HCT116 (cell line): ENCODE measurements around the gene TOB2. TPM values are rescaled to one million over a fixed set of nuclear protein-coding genes. Genes with fewer than 3 reads are reported as not detected.

ENCODE experiments used
- ATAC-seq: fragments of 200-7000 bp; cut with Tn5 transposase; 2 replicates; pipeline ENCODE4 v1.9.1; 2020; ENCODE audit warnings: mild to moderate bottlenecking, moderate library complexity
- Bru-seq: library from RNA; stranded (reverse); fragments of 400-500 nt; gene quantifications from one replicate; lab custom pipeline; 2021; lab: Mats Ljungman, UMichigan
- BruChase-seq, 2 experiments: library from RNA; stranded (reverse); fragments of 400-500 nt; gene quantifications; one replicate each; lab custom pipeline; 2021; lab: Mats Ljungman, UMichigan
- BruUV-seq: library from RNA; stranded (reverse); fragments of 400-500 nt; replicated peaks from 2 replicates; lab custom pipeline; 2021; lab: Mats Ljungman, UMichigan
- CTCF ChIA-PET: fragments of 300-600 bp; sonication (Branson Sonifier 250); formaldehyde crosslinking; loops from one replicate; lab custom pipeline; 2021; ENCODE audit warnings: antibody characterized with exemption; lab: Charles Lee
- POLR2A ChIA-PET: fragments of 300-600, 350-600 bp; sonication (Branson Sonifier 250); formaldehyde crosslinking; loops from one replicate; lab custom pipeline; 2021; ENCODE audit warnings: antibody characterized with exemption; lab: Charles Lee
- RAD21 ChIA-PET, 2 experiments: fragments of 300-600 bp; sonication (Branson Sonifier 250); formaldehyde crosslinking; loops; one replicate each; lab custom pipeline; 2023; ENCODE audit warnings: low total read pairs in 2 of 2; ENCODE audit not compliant: uncharacterized antibody in 2 of 2, unreplicated experiment in 2 of 2, low non-redundant PET in 1 of 2; lab: Charles Lee
- DNase-seq: peaks from one replicate; pipeline ENCODE4 v3.0.0-alpha.2; 2010; ENCODE audit warnings: low read depth, low spot score
- H2AFZ ChIP-seq: fragments of 200-600 bp; shearing (Covaris generic), sonication (generic); 2 replicates; pipeline ENCODE4 v1.6.1; 2017; ENCODE audit warnings: low read depth, mixed run types, mixed read lengths, antibody characterized with exemption, low read length; ENCODE audit not compliant: poor library complexity, severe bottlenecking
- H3K27ac ChIP-seq: 2 replicates; pipeline ENCODE4 v1.5.1; 2012; ENCODE audit warnings: low read depth, low read length
- H3K27me3 ChIP-seq: fragments of 200-600 bp; sonication (generic); 2 replicates; pipeline ENCODE4 v1.6.1; 2016; ENCODE audit warnings: mixed run types, low read length, mixed read lengths; ENCODE audit not compliant: insufficient read depth
- H3K36me3 ChIP-seq, 2 experiments: fragments of 200-500 bp in 1 of 2; fragments of 200-600 bp in 1 of 2; sonication (Bioruptor generic) in 1 of 2; sonication (generic) in 1 of 2; 2 replicates each; pipeline versions ENCODE4 v1.5.1 to v1.6.1; 2014 to 2016; ENCODE audit warnings: low read length in 2 of 2, inconsistent platforms in 1 of 2, mixed read lengths in 1 of 2, mixed run types in 1 of 2; ENCODE audit not compliant: insufficient read depth in 2 of 2, control insufficient read depth in 1 of 2
- H3K4me1 ChIP-seq, 2 experiments: fragments of 200-600 bp in 1 of 2; sonication (generic) in 1 of 2; 2 replicates each; pipeline versions ENCODE4 v1.5.1 to v1.6.1; 2012 to 2017; ENCODE audit warnings: low read length in 2 of 2, inconsistent platforms in 1 of 2, mild to moderate bottlenecking in 1 of 2, mixed read lengths in 1 of 2, mixed run types in 1 of 2, moderate library complexity in 1 of 2; ENCODE audit not compliant: insufficient read depth in 2 of 2, control insufficient read depth in 1 of 2
- H3K4me2 ChIP-seq: fragments of 200-600 bp; sonication (generic); 2 replicates; pipeline ENCODE4 v1.6.1; 2017; ENCODE audit warnings: mixed run types, low read length, mixed read lengths
- H3K4me3 ChIP-seq, 2 experiments: fragments of 200-600 bp in 1 of 2; sonication (generic) in 1 of 2; replicated peaks in 1 of 2; 2 replicates each; pipeline ENCODE4 v1.5.1; 2011 to 2016; ENCODE audit warnings: low read length in 2 of 2, control low read depth in 1 of 2, low read depth in 1 of 2, mild to moderate bottlenecking in 1 of 2, mixed read lengths in 1 of 2, mixed run types in 1 of 2
- H3K79me2 ChIP-seq: fragments of 200-600 bp; sonication (generic); 2 replicates; pipeline ENCODE4 v1.6.1; 2017; ENCODE audit warnings: mild to moderate bottlenecking, mixed run types, low read length, moderate library complexity, mixed read lengths; ENCODE audit not compliant: insufficient read depth
- H3K9ac ChIP-seq: fragments of 200-600 bp; sonication (generic); 2 replicates; pipeline ENCODE4 v1.6.1; 2016; ENCODE audit warnings: low read length, mixed read lengths
- H3K9me2 ChIP-seq: fragments of 200-600 bp; sonication (generic), shearing (Covaris generic); 2 replicates; pipeline ENCODE4 v1.6.1; 2017; ENCODE audit warnings: mixed run types, mild to moderate bottlenecking, moderate library complexity; ENCODE audit not compliant: insufficient read depth
- H3K9me3 ChIP-seq, 2 experiments: fragments of 200-500 bp in 1 of 2; fragments of 200-600 bp in 1 of 2; sonication (Bioruptor generic) in 1 of 2; sonication (generic) in 1 of 2; 2 replicates each; pipeline ENCODE4 v1.6.1; 2014 to 2017; ENCODE audit warnings: low read length in 2 of 2, mixed read lengths in 2 of 2, inconsistent platforms in 1 of 2, low read depth in 1 of 2, mild to moderate bottlenecking in 1 of 2, mixed run types in 1 of 2, moderate library complexity in 1 of 2; ENCODE audit not compliant: control insufficient read depth in 1 of 2, insufficient read depth in 1 of 2
- H4K20me1 ChIP-seq: fragments of 200-600 bp; sonication (generic), shearing (Covaris generic); 2 replicates; pipeline ENCODE4 v1.6.1; 2017; ENCODE audit warnings: mixed run types, mild to moderate bottlenecking, moderate library complexity; ENCODE audit not compliant: insufficient read depth
- CEBPB ChIP-seq: IDR thresholded peaks from 2 replicates; pipeline ENCODE4 v1.6.1; 2012; ENCODE audit warnings: low read depth
- EGR1 ChIP-seq: IDR thresholded peaks from 2 replicates; pipeline ENCODE4 v1.6.1; 2012; ENCODE audit warnings: low read depth
- JUND ChIP-seq: IDR thresholded peaks from 2 replicates; pipeline ENCODE4 v1.6.1; 2012
- POLR2A ChIP-seq: IDR thresholded peaks from 2 replicates; pipeline ENCODE4 v1.7.0; 2011; ENCODE audit warnings: borderline replicate concordance; ENCODE audit not compliant: insufficient read depth, insufficient read length; ENCODE audit errors: extremely low read depth
- POLR2AphosphoS5 ChIP-seq: IDR thresholded peaks from 2 replicates; pipeline ENCODE4 v1.6.1; 2011; ENCODE audit warnings: mild to moderate bottlenecking, low read depth, low read length, moderate library complexity
- TCF7L2 ChIP-seq: IDR thresholded peaks from 2 replicates; pipeline ENCODE4 v1.7.0; 2011; ENCODE audit warnings: borderline replicate concordance, inconsistent platforms; ENCODE audit not compliant: insufficient read depth, insufficient read length; ENCODE audit errors: extremely low read depth
- YY1 ChIP-seq: IDR thresholded peaks from 2 replicates; pipeline ENCODE4 v1.6.1; 2011; ENCODE audit warnings: low read length, low read depth, moderate library complexity, mild to moderate bottlenecking; ENCODE audit not compliant: insufficient replicate concordance; ENCODE audit errors: extremely low read depth
- ZFX ChIP-seq: fragments of 450-650 bp; IDR thresholded peaks from 2 replicates; pipeline ENCODE4 v1.6.1; 2017
- intact Hi-C: fragments of 100-400 bp; cut with micrococcal nuclease; formaldehyde crosslinking; loops from 2 replicates; pipeline ENCODE4 v1.10.0; 2022
- long read RNA-seq: library from polyadenylated mRNA; unstranded; transcript quantifications from one replicate; pipeline ENCODE4 v2.0.0, GENCODE V29; 2021; ENCODE audit not compliant: unreplicated experiment
- polyA plus RNA-seq: library from polyadenylated mRNA; unstranded; fragments of >200 nt; gene quantifications from 2 replicates; pipeline ENCODE4 v1.2.1, GENCODE V29; 2012; ENCODE audit warnings: missing spikeins
- total RNA-seq: library from RNA; stranded (reverse); gene quantifications from one replicate; pipeline ENCODE4 v1.2.1, GENCODE V29; 2021; ENCODE audit not compliant: unreplicated experiment
- TF ChIP-seq, protein P1 (sequence below): IDR thresholded peaks from 2 replicates; pipeline ENCODE4 v1.6.1; 2011; ENCODE audit warnings: mild to moderate bottlenecking, low read length, moderate library complexity; ENCODE audit not compliant: insufficient replicate concordance; ENCODE audit errors: extremely low read depth
- TF ChIP-seq, protein P2 (sequence below): IDR thresholded peaks from 2 replicates; pipeline ENCODE4 v1.6.1; 2012; ENCODE audit warnings: low read depth

TOB2 gene, protein sequence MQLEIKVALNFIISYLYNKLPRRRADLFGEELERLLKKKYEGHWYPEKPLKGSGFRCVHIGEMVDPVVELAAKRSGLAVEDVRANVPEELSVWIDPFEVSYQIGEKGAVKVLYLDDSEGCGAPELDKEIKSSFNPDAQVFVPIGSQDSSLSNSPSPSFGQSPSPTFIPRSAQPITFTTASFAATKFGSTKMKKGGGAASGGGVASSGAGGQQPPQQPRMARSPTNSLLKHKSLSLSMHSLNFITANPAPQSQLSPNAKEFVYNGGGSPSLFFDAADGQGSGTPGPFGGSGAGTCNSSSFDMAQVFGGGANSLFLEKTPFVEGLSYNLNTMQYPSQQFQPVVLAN
- total RNA-seq = 55.2 TPM
- 36.9 and 39.8 TPM in 2 replicates for polyA plus RNA-seq
- percentile 85 among the genes with signal in this experiment for Bru-seq, nascent RNA
- percentile 88 among the genes with signal in this experiment for BruChase-seq, experiment 1, labeled RNA remaining after a 6-hour chase
- BruChase-seq, experiment 2, labeled RNA remaining after a 2-hour chase = percentile 97 among the genes with signal in this experiment
- long read RNA-seq, full-length matches to known transcripts = 24 of 103 reads
- long read RNA-seq, partial matches to known transcripts = 0 of 103 reads
- long read RNA-seq, other reads (novel, unspliced or antisense) = 79 of 103 reads

DNA sequence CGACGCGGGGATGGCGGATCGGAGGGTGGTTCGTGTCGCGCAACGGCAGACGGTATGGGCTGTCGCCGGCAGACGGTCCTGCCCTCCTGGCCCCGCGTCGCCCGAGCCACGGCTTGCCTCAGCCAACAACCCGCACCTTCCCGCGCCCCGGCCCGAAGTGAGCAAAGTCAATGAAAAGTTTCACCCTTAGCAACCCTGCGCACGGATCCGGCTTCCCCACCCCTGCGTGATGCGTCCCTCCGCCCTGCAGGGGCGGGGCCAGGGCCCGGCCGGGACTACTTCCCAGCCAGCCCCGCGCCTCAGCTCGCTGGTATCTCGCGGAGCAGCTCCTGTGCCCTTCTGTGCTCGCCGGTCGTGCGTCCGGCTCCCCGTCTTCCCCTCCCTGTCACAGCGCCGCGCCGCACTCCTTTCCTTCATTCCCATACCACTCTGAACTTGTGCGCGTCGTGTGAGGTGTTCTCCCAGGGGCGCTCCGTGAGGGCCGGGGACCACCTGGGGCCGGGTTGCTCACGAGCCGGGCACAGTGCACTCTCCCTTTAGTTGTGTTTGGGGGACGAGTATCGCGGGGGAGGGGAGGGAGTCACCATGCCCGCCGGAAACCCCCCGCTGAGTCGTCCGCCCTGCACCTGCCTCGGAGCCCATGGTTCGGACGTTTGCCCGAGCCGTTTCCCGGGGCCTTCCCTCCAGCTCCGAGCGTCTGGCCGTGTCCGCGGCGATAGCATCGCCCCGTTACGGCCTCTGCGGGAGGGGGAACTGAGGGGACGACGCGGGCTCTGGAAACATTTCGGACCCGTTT lies at the start of gene TOB2:
TOB2 (minus strand) TSS at position 163 of the 796 bp plus-strand sequence. CDS start 9,456 bp downstream, outside the sequence.
- Histone ChIP-seq H3K9me2 (no peaks in the 10 kb centered on the region), H3K4me1 (peaks cover 5 to 29% of the 10 kb centered on the region in 2 experiments; a peak in 3 of 4 replicates), H3K4me2 (peak within 1 kb of the TSS; percentile 99), H3K9ac (peak within 1 kb of the TSS; percentile 96), H3K27me3 (no peaks in the 10 kb centered on the region), H3K4me3 (peak within 1 kb of the TSS; percentile 93 to 94), H3K27ac (peak within 1 kb of the TSS; percentile 100), H2AFZ (no peak within 1 kb of the TSS), H3K79me2 (peaks cover 47% of the 10 kb centered on the region), H4K20me1 (no peaks in the 10 kb centered on the region), H3K36me3 (peaks cover 5 to 14% of the 10 kb centered on the region in 2 experiments; a peak in 2 of 4 replicates), H3K9me3 (no peaks in the 10 kb centered on the region)
- ATAC-seq (peak; percentile 52), DNase-seq (peak; percentile 93)
- CTCF ChIA-PET = interaction anchor here (1.0 to 1.8 kb wide), 2 partner anchors 43 to 71 kb away, joined by 3 to 6 read pairs; no protein-coding TSS in a partner anchor
- RAD21 ChIA-PET = interaction anchor here in 1 of 2 experiments (1.2 kb wide), 1 partner anchor 43 kb away, joined by 3 read pairs; no protein-coding TSS in a partner anchor
- TSS peak; percentile 94 for BruUV-seq
- intact Hi-C loops = loop anchor here (2.0 to 10.0 kb wide), 2 partner anchors 70 to 352 kb away; partner anchors contain the start of gene EP300
- TF ChIP-seq ZFX = peak; percentile 13; the same call in 1 of the 2 replicates
- TF ChIP-seq POLR2AphosphoS5 = peak; percentile 100
- TF ChIP-seq JUND = no peak
- TF ChIP-seq, protein P1, sequence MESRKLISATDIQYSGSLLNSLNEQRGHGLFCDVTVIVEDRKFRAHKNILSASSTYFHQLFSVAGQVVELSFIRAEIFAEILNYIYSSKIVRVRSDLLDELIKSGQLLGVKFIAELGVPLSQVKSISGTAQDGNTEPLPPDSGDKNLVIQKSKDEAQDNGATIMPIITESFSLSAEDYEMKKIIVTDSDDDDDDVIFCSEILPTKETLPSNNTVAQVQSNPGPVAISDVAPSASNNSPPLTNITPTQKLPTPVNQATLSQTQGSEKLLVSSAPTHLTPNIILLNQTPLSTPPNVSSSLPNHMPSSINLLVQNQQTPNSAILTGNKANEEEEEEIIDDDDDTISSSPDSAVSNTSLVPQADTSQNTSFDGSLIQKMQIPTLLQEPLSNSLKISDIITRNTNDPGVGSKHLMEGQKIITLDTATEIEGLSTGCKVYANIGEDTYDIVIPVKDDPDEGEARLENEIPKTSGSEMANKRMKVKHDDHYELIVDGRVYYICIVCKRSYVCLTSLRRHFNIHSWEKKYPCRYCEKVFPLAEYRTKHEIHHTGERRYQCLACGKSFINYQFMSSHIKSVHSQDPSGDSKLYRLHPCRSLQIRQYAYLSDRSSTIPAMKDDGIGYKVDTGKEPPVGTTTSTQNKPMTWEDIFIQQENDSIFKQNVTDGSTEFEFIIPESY = peak; percentile 82
- TF ChIP-seq POLR2A = peak; percentile 98
- peak; percentile 88 for TF ChIP-seq YY1
- no peak for TF ChIP-seq CEBPB
- TF ChIP-seq, protein P2, sequence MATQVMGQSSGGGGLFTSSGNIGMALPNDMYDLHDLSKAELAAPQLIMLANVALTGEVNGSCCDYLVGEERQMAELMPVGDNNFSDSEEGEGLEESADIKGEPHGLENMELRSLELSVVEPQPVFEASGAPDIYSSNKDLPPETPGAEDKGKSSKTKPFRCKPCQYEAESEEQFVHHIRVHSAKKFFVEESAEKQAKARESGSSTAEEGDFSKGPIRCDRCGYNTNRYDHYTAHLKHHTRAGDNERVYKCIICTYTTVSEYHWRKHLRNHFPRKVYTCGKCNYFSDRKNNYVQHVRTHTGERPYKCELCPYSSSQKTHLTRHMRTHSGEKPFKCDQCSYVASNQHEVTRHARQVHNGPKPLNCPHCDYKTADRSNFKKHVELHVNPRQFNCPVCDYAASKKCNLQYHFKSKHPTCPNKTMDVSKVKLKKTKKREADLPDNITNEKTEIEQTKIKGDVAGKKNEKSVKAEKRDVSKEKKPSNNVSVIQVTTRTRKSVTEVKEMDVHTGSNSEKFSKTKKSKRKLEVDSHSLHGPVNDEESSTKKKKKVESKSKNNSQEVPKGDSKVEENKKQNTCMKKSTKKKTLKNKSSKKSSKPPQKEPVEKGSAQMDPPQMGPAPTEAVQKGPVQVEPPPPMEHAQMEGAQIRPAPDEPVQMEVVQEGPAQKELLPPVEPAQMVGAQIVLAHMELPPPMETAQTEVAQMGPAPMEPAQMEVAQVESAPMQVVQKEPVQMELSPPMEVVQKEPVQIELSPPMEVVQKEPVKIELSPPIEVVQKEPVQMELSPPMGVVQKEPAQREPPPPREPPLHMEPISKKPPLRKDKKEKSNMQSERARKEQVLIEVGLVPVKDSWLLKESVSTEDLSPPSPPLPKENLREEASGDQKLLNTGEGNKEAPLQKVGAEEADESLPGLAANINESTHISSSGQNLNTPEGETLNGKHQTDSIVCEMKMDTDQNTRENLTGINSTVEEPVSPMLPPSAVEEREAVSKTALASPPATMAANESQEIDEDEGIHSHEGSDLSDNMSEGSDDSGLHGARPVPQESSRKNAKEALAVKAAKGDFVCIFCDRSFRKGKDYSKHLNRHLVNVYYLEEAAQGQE = no peak
- TF ChIP-seq EGR1 = no peak
- TF ChIP-seq TCF7L2 = peak; percentile 52
- POLR2A ChIA-PET = interaction anchor here (0.6 to 5.0 kb wide), 20 partner anchors 9 to 1514 kb away, joined by 3 to 57 read pairs (median 4); partner anchors contain the start of genes ACO2, PHF5A, PMM1 and RANGAP1
